ENCODE results near the gene TAGLN3.

DNA sequence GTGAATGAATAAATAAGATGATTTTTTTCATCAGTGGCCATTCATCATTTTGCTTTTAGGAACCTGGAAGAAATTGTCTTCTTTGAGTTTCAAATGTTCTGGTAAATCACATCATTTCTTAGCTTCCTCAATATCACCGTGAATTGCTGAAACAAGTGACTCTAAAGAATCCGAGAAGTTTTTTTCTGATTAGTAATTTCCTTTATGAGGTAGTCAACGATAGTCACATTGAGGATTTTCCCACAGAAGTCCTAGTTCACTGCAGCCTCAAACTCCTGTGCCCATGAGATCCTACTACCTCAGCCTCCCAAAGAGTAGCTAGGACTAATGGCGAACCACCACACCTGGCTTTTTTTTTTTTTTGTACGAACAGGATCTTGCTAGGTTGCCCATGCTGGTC, 32.2 kb downstream of the TAGLN3 start:
- TF ChIP-seq GATA2 (IDR thresholded peaks at IDR 0.05; ENCODE audit: low read depth, low read length): no peak
- TF ChIP-seq GATA3 (IDR thresholded peaks at IDR 0.05; ENCODE audit: low read depth, low read length): no peak

All from SH-SY5Y (cell line).